K562 (cell line): ENCODE measurements around the gene LRRC61. TPM values are rescaled to one million over a fixed set of nuclear protein-coding genes. Genes with fewer than 3 reads are reported as not detected.

Experiments used
- BDP1 ChIP-seq: IDR thresholded peaks from 3 replicates; pipeline ENCODE4 v1.6.1; 2011; ENCODE audit not compliant: insufficient read length, insufficient read depth
- CSDE1 ChIP-seq, 2 experiments: fragments of 450-650 bp; IDR thresholded peaks; 2 replicates each; pipeline ENCODE4 v1.6.1; 2016; ENCODE audit warnings: mild to moderate bottlenecking in 1 of 2
- E2F3 ChIP-seq: fragments of 250-450 bp; sonication (Bioruptor Pico); IDR thresholded peaks from 2 replicates; pipeline ENCODE4 v1.4.0; 2020; ENCODE audit warnings: mild to moderate bottlenecking
- E2F4 ChIP-seq: sonication (generic); formaldehyde crosslinking; IDR thresholded peaks from 2 replicates; pipeline ENCODE4 v1.8.0; 2022; ENCODE audit warnings: mild to moderate bottlenecking, low read depth, missing genetic modification reagents
- HIVEP1 ChIP-seq: fragments of 250-450 bp; sonication (Bioruptor Pico); IDR thresholded peaks from 2 replicates; pipeline ENCODE4 v1.4.0; 2020; ENCODE audit warnings: mild to moderate bottlenecking
- IRF2 ChIP-seq: sonication (generic); formaldehyde crosslinking; IDR thresholded peaks from 2 replicates; pipeline ENCODE4 v1.8.1; 2022; ENCODE audit warnings: mild to moderate bottlenecking, missing genetic modification reagents
- KDM1A ChIP-seq, 2 experiments: fragments of 450-650 bp; IDR thresholded peaks; 2 replicates each; pipeline ENCODE4 v1.6.1; 2016; ENCODE audit warnings: mild to moderate bottlenecking in 2 of 2
- KLF1 ChIP-seq: fragments of 450-650 bp; IDR thresholded peaks from 2 replicates; pipeline ENCODE4 v1.6.1; 2016; ENCODE audit warnings: missing genetic modification characterization, missing compliant biosample characterization
- MEIS2 ChIP-seq: fragments of 450-650 bp; IDR thresholded peaks from 2 replicates; pipeline ENCODE4 v1.6.1; 2014; ENCODE audit warnings: mild to moderate bottlenecking; ENCODE audit not compliant: partially characterized antibody
- NFRKB ChIP-seq: fragments of 450-650 bp; IDR thresholded peaks from 2 replicates; pipeline ENCODE4 v1.6.1; 2016; ENCODE audit warnings: low read depth
- NFYB ChIP-seq: IDR thresholded peaks from 2 replicates; pipeline ENCODE4 v1.6.1; 2011; ENCODE audit warnings: mild to moderate bottlenecking, moderate library complexity; ENCODE audit not compliant: insufficient read length; ENCODE audit errors: extremely low read depth
- PHF8 ChIP-seq: fragments of 200-600 bp; sonication (generic); IDR thresholded peaks from 2 replicates; pipeline ENCODE4 v1.6.1; 2012; ENCODE audit warnings: mixed run types, mild to moderate bottlenecking, inconsistent platforms, low read length, moderate library complexity, borderline replicate concordance
- PRPF4 ChIP-seq: fragments of 200-400 bp; formaldehyde crosslinking; IDR thresholded peaks from one replicate; pipeline ENCODE4 v1.6.1; 2017; ENCODE audit warnings: low read length, low read depth, mild to moderate bottlenecking; ENCODE audit not compliant: insufficient read depth, poor library complexity, severe bottlenecking
- PYGO2 ChIP-seq: fragments of 450-650 bp; IDR thresholded peaks from 2 replicates; pipeline ENCODE4 v1.6.1; 2016; ENCODE audit warnings: mild to moderate bottlenecking, missing genetic modification characterization, moderate library complexity, missing compliant biosample characterization
- RAD51 ChIP-seq: fragments of 450-650 bp; IDR thresholded peaks from 2 replicates; pipeline ENCODE4 v1.7.1; 2016; ENCODE audit warnings: low read depth, mild to moderate bottlenecking, borderline replicate concordance
- SIX5 ChIP-seq, 2 experiments: IDR thresholded peaks; 2 replicates each; pipeline ENCODE4 v1.6.1; 2011; ENCODE audit warnings: low read length in 2 of 2, borderline replicate concordance in 1 of 2, low read depth in 1 of 2, mild to moderate bottlenecking in 1 of 2, moderate library complexity in 1 of 2; ENCODE audit not compliant: insufficient read depth in 1 of 2
- TCF3 ChIP-seq: sonication (generic); formaldehyde crosslinking; IDR thresholded peaks from 2 replicates; pipeline ENCODE4 v1.4.0; 2020; ENCODE audit warnings: mild to moderate bottlenecking, missing genetic modification reagents
- TEAD1 ChIP-seq, 2 experiments: fragments of 450-650 bp in 1 of 2; sonication (generic) in 1 of 2; formaldehyde crosslinking; IDR thresholded peaks; 2 replicates each; pipeline versions ENCODE4 v1.4.0 to v1.8.0; 2020 to 2022; ENCODE audit warnings: mild to moderate bottlenecking in 2 of 2, missing genetic modification reagents in 1 of 2
- TGIF2 ChIP-seq: sonication (generic); formaldehyde crosslinking; IDR thresholded peaks from 2 replicates; pipeline ENCODE4 v1.8.1; 2022; ENCODE audit warnings: mild to moderate bottlenecking, missing genetic modification reagents, moderate library complexity
- ZFP36 ChIP-seq: fragments of 150-350 bp; IDR thresholded peaks from 2 replicates; pipeline ENCODE4 v1.6.1; 2018; ENCODE audit warnings: low read length, low read depth; ENCODE audit not compliant: partially characterized antibody
- ZMIZ1 ChIP-seq, 2 experiments: fragments of 150-350 bp in 1 of 2; IDR thresholded peaks; 2 replicates each; pipeline ENCODE4 v1.6.1; 2012 to 2016; ENCODE audit warnings: low read depth in 2 of 2, low read length in 2 of 2, mild to moderate bottlenecking in 1 of 2, moderate library complexity in 1 of 2
- ZNF561 ChIP-seq: fragments of 450-650 bp; formaldehyde crosslinking; conservative IDR thresholded peaks from 2 replicates; pipeline ENCODE4 v1.4.0; 2020; ENCODE audit warnings: mild to moderate bottlenecking, moderate library complexity
- ZZZ3 ChIP-seq: fragments of 450-650 bp; IDR thresholded peaks from 2 replicates; pipeline ENCODE4 v1.6.1; 2016; ENCODE audit warnings: antibody characterized with exemption, mild to moderate bottlenecking, moderate library complexity
- polyA plus RNA-seq, 8 experiments: library from polyadenylated mRNA; depleted of rRNA in 4 of 8; stranded (reverse) in 5 of 8; unstranded in 3 of 8; fragments of >200 nt; fragmentation: Nextera tagmentation in 2 of 8; fragmentation: Illumina TruSeq in 1 of 8; extraction: Ambion mirVana in 2 of 8; extraction: Trizol in 1 of 8; gene quantifications; 2 replicates each; pipeline versions ENCODE4 v1.2.1 to v1.2.3, GENCODE V29; 2011 to 2014; ENCODE audit warnings: inconsistent platforms in 1 of 8, missing spikeins in 1 of 8
- total RNA-seq, 7 experiments: library from RNA; depleted of rRNA in 6 of 7; stranded (reverse); fragments of >200 nt in 6 of 7; fragmentation: Illumina TruSeq in 2 of 7; extraction: Trizol in 2 of 7; gene quantifications; 2 replicates each; pipeline versions ENCODE4 v1.2.1 to v1.2.3, GENCODE V29; 2011 to 2021; ENCODE audit warnings: low replicate concordance in 1 of 7

The LRRC61 gene
- total and polyA plus RNA-seq, 9 of the 15 experiments (the other 6 are each of a cell fraction or from before 2014, with no cell fraction given): 1.3 to 55.2 (median 35.2) TPM

GRCh38 chr7:150368096-150368883, 45.1 kb downstream of the LRRC61 start, which contains the start of gene REPIN1 (continued):
- TF ChIP-seq ZMIZ1 (IDR thresholded peaks at IDR 0.05; ENCODE audit: low read depth in 2 of 2, low read length in 2 of 2): 0 out of 4 replicates have a peak, but pooled peaks of 1 of the 2 experiments have one; percentile 11
- peak; percentile 84; the same call in 1 of the 2 replicates for TF ChIP-seq TGIF2 (CRISPR knock-in tag)
- no peak; a peak in 1 of 4 replicates for TF ChIP-seq CSDE1 (IDR thresholded peaks at IDR 0.05)
- TF ChIP-seq TEAD1 (CRISPR knock-in tag; IDR thresholded peaks at IDR 0.05): peak in 1 of 2 experiments; percentile 89; a peak in 3 of 4 replicates
- peak; percentile 78 for TF ChIP-seq RAD51
- TF ChIP-seq ZZZ3: no peak
- no peak for TF ChIP-seq BDP1
- no peak for TF ChIP-seq NFYB
- peak; percentile 69 for TF ChIP-seq PRPF4
- peak; percentile 45 for TF ChIP-seq MEIS2
- TF ChIP-seq IRF2 (CRISPR knock-in tag): no peak
- TF ChIP-seq SIX5 (IDR thresholded peaks at IDR 0.05; ENCODE audit: borderline replicate concordance in 1 of 2, insufficient read depth in 1 of 2, low read depth in 1 of 2, low read length in 2 of 2): no peak; a peak in 1 of 4 replicates
- TF ChIP-seq PHF8: peak; percentile 85
- peak; percentile 29; the same call in 1 of the 2 replicates for TF ChIP-seq TCF3 (CRISPR knock-in tag)
- TF ChIP-seq HIVEP1 (CRISPR knock-in tag): peak; percentile 90
- peak; percentile 49; the same call in 1 of the 2 replicates for TF ChIP-seq KLF1 (tag)
- TF ChIP-seq E2F4 (CRISPR knock-in tag): peak; percentile 68
- no peak for TF ChIP-seq KDM1A (IDR thresholded peaks at IDR 0.05)
- TF ChIP-seq ZNF561: 0 out of 2 replicates have a peak, but pooled peaks have one; percentile 40
- peak; percentile 86; the same call in 1 of the 2 replicates for TF ChIP-seq NFRKB
- TF ChIP-seq E2F3 (CRISPR knock-in tag): peak; percentile 72; the same call in 1 of the 2 replicates
- no peak for TF ChIP-seq ZFP36
- no peak for TF ChIP-seq PYGO2
